ENCODE measurements around the gene PRKG1.

DNA sequence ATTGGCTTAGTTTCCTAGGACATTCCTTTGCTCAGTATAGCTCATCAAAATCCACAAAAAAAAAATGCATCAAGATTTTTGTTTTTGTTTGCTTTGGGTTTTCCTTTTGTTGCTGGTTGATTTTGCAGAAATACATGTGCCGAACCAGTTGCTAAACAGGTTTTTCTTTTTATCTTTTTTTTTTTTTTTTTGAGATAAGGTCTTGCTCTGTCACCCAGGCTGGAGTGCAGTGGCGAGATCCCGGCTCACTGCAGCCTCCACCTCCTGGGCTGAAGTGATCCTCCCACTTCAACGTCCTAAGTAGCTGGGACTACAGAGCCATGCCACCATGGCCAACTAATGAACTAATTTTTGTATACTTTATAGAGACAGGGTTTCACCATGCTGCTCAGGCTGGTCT, 616.8 kb downstream of the PRKG1 start:
- TF ChIP-seq RAD21 (IDR thresholded peaks at IDR 0.05) = no peak
- TF ChIP-seq, protein P1, sequence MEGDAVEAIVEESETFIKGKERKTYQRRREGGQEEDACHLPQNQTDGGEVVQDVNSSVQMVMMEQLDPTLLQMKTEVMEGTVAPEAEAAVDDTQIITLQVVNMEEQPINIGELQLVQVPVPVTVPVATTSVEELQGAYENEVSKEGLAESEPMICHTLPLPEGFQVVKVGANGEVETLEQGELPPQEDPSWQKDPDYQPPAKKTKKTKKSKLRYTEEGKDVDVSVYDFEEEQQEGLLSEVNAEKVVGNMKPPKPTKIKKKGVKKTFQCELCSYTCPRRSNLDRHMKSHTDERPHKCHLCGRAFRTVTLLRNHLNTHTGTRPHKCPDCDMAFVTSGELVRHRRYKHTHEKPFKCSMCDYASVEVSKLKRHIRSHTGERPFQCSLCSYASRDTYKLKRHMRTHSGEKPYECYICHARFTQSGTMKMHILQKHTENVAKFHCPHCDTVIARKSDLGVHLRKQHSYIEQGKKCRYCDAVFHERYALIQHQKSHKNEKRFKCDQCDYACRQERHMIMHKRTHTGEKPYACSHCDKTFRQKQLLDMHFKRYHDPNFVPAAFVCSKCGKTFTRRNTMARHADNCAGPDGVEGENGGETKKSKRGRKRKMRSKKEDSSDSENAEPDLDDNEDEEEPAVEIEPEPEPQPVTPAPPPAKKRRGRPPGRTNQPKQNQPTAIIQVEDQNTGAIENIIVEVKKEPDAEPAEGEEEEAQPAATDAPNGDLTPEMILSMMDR (IDR thresholded peaks at IDR 0.05; ENCODE audit: low read depth, low read length, missing input control) = no peak
- TF ChIP-seq, protein P2, sequence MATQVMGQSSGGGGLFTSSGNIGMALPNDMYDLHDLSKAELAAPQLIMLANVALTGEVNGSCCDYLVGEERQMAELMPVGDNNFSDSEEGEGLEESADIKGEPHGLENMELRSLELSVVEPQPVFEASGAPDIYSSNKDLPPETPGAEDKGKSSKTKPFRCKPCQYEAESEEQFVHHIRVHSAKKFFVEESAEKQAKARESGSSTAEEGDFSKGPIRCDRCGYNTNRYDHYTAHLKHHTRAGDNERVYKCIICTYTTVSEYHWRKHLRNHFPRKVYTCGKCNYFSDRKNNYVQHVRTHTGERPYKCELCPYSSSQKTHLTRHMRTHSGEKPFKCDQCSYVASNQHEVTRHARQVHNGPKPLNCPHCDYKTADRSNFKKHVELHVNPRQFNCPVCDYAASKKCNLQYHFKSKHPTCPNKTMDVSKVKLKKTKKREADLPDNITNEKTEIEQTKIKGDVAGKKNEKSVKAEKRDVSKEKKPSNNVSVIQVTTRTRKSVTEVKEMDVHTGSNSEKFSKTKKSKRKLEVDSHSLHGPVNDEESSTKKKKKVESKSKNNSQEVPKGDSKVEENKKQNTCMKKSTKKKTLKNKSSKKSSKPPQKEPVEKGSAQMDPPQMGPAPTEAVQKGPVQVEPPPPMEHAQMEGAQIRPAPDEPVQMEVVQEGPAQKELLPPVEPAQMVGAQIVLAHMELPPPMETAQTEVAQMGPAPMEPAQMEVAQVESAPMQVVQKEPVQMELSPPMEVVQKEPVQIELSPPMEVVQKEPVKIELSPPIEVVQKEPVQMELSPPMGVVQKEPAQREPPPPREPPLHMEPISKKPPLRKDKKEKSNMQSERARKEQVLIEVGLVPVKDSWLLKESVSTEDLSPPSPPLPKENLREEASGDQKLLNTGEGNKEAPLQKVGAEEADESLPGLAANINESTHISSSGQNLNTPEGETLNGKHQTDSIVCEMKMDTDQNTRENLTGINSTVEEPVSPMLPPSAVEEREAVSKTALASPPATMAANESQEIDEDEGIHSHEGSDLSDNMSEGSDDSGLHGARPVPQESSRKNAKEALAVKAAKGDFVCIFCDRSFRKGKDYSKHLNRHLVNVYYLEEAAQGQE (IDR thresholded peaks at IDR 0.05) = no peak
- TF ChIP-seq, protein P3, sequence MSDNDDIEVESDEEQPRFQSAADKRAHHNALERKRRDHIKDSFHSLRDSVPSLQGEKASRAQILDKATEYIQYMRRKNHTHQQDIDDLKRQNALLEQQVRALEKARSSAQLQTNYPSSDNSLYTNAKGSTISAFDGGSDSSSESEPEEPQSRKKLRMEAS (IDR thresholded peaks at IDR 0.05) = no peak
- TF ChIP-seq RXRA (IDR thresholded peaks at IDR 0.05) = no peak
- no peak for TF ChIP-seq HNF4A (conservative IDR thresholded peaks at IDR 0.05)
- TF ChIP-seq GABPA (IDR thresholded peaks at IDR 0.05 in 1 of 2, conservative IDR thresholded peaks at IDR 0.05 in 1 of 2) = no peak
- TF ChIP-seq YY1 (IDR thresholded peaks at IDR 0.05) = no peak
